Measurements from ENCODE around the gene PDSS1. TPM values are rescaled to one million over a fixed set of nuclear protein-coding genes. Genes with fewer than 3 reads are reported as not detected.

The PDSS1 gene
- 1.6 and 2.7 TPM in 2 replicates for total RNA-seq

DNA sequence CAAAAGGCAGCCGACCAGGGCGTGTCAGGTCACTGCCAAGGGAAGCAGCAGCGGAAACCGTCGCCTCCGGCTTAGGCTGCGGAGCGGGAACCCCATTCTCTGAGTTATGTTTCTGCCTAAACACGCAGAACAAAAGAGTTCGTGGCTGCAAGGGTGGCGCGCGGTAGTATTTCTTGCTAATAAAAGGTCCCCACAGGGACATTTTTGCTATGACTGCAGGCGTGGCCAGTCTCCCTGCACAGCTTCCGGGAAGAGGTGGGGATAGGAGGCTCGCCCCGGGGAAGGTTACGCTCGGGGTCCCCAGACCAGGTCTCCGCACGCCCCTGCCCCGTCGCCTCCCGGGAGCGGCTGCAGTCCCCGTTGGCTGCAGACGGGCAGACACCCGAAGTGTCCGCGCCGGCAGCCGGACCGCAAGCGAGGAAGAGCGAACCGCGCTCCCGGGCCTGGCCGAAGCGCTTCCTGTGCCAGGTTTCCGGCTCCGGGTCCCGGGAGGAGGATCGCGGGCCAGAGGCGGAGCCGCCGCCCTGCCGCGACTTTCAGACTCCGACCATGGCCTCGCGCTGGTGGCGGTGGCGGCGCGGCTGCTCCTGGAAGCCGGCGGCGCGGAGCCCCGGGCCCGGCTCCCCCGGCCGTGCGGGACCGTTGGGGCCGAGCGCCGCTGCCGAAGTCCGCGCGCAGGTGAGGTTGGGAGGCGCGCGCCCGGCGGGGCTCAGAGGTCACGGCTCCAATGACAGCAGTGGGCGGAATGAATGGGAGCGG is at the start of gene PDSS1:
Gene PDSS1 (plus strand): TSS at position 539 of the 759 bp plus-strand sequence. CDS start 11 bp downstream, at position 550.

Other genes starting within 250 kb of the PDSS1 start
- 37.6 and 43.7 TPM in 2 replicates for gene ABI1, start 163.3 kb downstream of the PDSS1 start, total RNA-seq

Measured in dermis lymphatic vessel endothelial cell (primary cell).